K562 (cell line): ENCODE results near the gene MRPL54. TPM values are rescaled to one million over a fixed set of nuclear protein-coding genes. Genes with fewer than 3 reads are reported as not detected.
A peak's percentile ranks its signal among the peaks of the same experiment; 100 is the strongest.

Experiments used
- ATAC-seq: fragments of 200-7000 bp; cut with Tn5 transposase; 3 replicates; pipeline ENCODE4 v1.9.1; 2020; ENCODE audit warnings: moderate library complexity
- BruUV-seq: library from RNA; stranded (reverse); fragments of 400-500 nt; replicated peaks from 2 replicates; lab custom pipeline; 2021; lab: Mats Ljungman, UMichigan
- CTCF ChIA-PET: fragments of 300-600 bp; formaldehyde crosslinking; extraction: SDS; loops from one replicate; lab custom pipeline; 2021; ENCODE audit warnings: low intra/inter-chr PET ratio; lab: Yijun Ruan, JAX
- POLR2A ChIA-PET: fragments of 300-600, 350-650 bp; sonication (Branson Sonifier 250); formaldehyde crosslinking; extraction: SDS; loops from one replicate; lab custom pipeline; 2021; ENCODE audit warnings: antibody characterized with exemption, inconsistent platforms; lab: Yijun Ruan, JAX
- DNase-seq, 4 experiments: peaks; one replicate each; pipeline versions ENCODE4 v3.0.0 to v3.0.0-alpha.2; 2011 to 2018; ENCODE audit warnings: low spot score in 3 of 4, mixed read lengths in 3 of 4; ENCODE audit errors: extremely low read depth in 1 of 4
- FAIRE-seq: peaks from 2 replicates; lab custom pipeline; 2011; peaks lifted over from hg19 to GRCh38; lab: Jason Lieb, UNC
- H2AFZ ChIP-seq: 2 replicates; pipeline ENCODE4 v1.6.0; 2011; ENCODE audit warnings: low read depth, low read length, control low read depth, inconsistent platforms
- H3K27ac ChIP-seq: fragments of 200-600 bp; 3 replicates; pipeline ENCODE4 v1.8.0; 2011; ENCODE audit warnings: low read depth, mild to moderate bottlenecking, control low read depth, inconsistent platforms, low read length, moderate library complexity, mixed read lengths; ENCODE audit errors: extremely low read depth
- H3K27me3 ChIP-seq, 2 experiments: fragments of 300-600 bp in 1 of 2; 2 replicates in 1 of 2; 3 replicates in 1 of 2; pipeline versions ENCODE4 v1.6.0 to v1.8.0; 2011; ENCODE audit warnings: inconsistent platforms in 2 of 2, low read length in 2 of 2, mild to moderate bottlenecking in 1 of 2, mixed read lengths in 1 of 2, moderate library complexity in 1 of 2; ENCODE audit not compliant: control insufficient read depth in 2 of 2, insufficient read depth in 2 of 2
- H3K36me3 ChIP-seq: fragments of 300-600 bp; 3 replicates; pipeline ENCODE4 v1.8.0; 2011; ENCODE audit warnings: mild to moderate bottlenecking, low read length, inconsistent platforms; ENCODE audit not compliant: control insufficient read depth, insufficient read depth
- H3K4me1 ChIP-seq, 2 experiments: fragments of 200-600 bp in 1 of 2; replicated peaks in 1 of 2; 2 replicates in 1 of 2; 3 replicates in 1 of 2; pipeline versions ENCODE4 v1.5.1 to v1.8.0; 2011; ENCODE audit warnings: inconsistent platforms in 2 of 2, low read length in 2 of 2, mild to moderate bottlenecking in 1 of 2, mixed read lengths in 1 of 2, moderate library complexity in 1 of 2; ENCODE audit not compliant: control insufficient read depth in 2 of 2, insufficient read depth in 2 of 2
- H3K4me2 ChIP-seq: 2 replicates; pipeline ENCODE4 v1.6.1; 2011; ENCODE audit warnings: low read length, control low read depth, inconsistent platforms, mixed read lengths; ENCODE audit not compliant: insufficient read depth
- H3K4me3 ChIP-seq: fragments of 200-600 bp; sonication (generic), shearing (Covaris generic); 2 replicates; pipeline ENCODE4 v1.5.1; 2016; ENCODE audit warnings: control low read depth, inconsistent platforms
- H3K79me2 ChIP-seq: fragments of 200-600 bp; 3 replicates; pipeline ENCODE4 v1.8.0; 2011; ENCODE audit warnings: low read length, inconsistent platforms; ENCODE audit not compliant: control insufficient read depth, insufficient read depth
- H3K9ac ChIP-seq, 2 experiments: 2 replicates each; pipeline versions ENCODE4 v1.6.0 to v1.6.1; 2011; ENCODE audit warnings: low read depth in 2 of 2, low read length in 2 of 2, control low read depth in 1 of 2, inconsistent platforms in 1 of 2, mild to moderate bottlenecking in 1 of 2, mixed read lengths in 1 of 2; ENCODE audit not compliant: insufficient read depth in 1 of 2
- H3K9me1 ChIP-seq: one replicate; pipeline ENCODE4 v1.6.0; 2011; ENCODE audit warnings: inconsistent platforms, mild to moderate bottlenecking, low read length, moderate library complexity; ENCODE audit not compliant: control insufficient read depth, insufficient read depth
- H3K9me3 ChIP-seq: replicated peaks from 2 replicates; pipeline ENCODE4 v1.5.1; 2011; ENCODE audit warnings: low read depth, low read length, inconsistent platforms; ENCODE audit not compliant: control insufficient read depth, insufficient read depth
- H4K20me1 ChIP-seq: replicated peaks from 2 replicates; pipeline ENCODE4 v1.6.1; 2011; ENCODE audit warnings: low read length, inconsistent platforms, mixed read lengths; ENCODE audit not compliant: control insufficient read depth, insufficient read depth
- BCOR ChIP-seq: fragments of 450-650 bp; IDR thresholded peaks from 2 replicates; pipeline ENCODE4 v1.6.1; 2016
- CBFB ChIP-seq: sonication (generic); formaldehyde crosslinking; IDR thresholded peaks from 2 replicates; pipeline ENCODE4 v1.4.0; 2020; ENCODE audit warnings: mild to moderate bottlenecking, missing genetic modification reagents
- CBX3 ChIP-seq, 2 experiments: IDR thresholded peaks; 1 replicate in 1 of 2; 2 replicates in 1 of 2; pipeline ENCODE4 v1.6.1; 2012; ENCODE audit warnings: inconsistent platforms in 2 of 2, low read length in 2 of 2, borderline replicate concordance in 1 of 2, control low read depth in 1 of 2
- EHMT2 ChIP-seq: fragments of 450-650 bp; IDR thresholded peaks from 2 replicates; pipeline ENCODE4 v1.6.1; 2018; ENCODE audit warnings: antibody characterized with exemption
- ELF2 ChIP-seq: fragments of 250-450 bp; sonication (Bioruptor Pico); IDR thresholded peaks from 2 replicates; pipeline ENCODE4 v1.5.0; 2021; ENCODE audit warnings: mild to moderate bottlenecking
- ERF ChIP-seq: fragments of 450-650 bp; formaldehyde crosslinking; IDR thresholded peaks from 2 replicates; pipeline ENCODE4 v1.4.0; 2020; ENCODE audit warnings: mild to moderate bottlenecking, mixed read lengths
- GATAD2B ChIP-seq: fragments of 450-650 bp; IDR thresholded peaks from 2 replicates; pipeline ENCODE4 v1.6.1; 2017; ENCODE audit warnings: mild to moderate bottlenecking, borderline replicate concordance
- KAT8 ChIP-seq: fragments of 450-650 bp; IDR thresholded peaks from 2 replicates; pipeline ENCODE4 v1.6.1; 2016; ENCODE audit warnings: low read depth, mild to moderate bottlenecking
- KDM1A ChIP-seq, 2 experiments: fragments of 450-650 bp; IDR thresholded peaks; 2 replicates each; pipeline ENCODE4 v1.6.1; 2016; ENCODE audit warnings: mild to moderate bottlenecking in 2 of 2
- MAFK ChIP-seq: IDR thresholded peaks from 2 replicates; pipeline ENCODE4 v1.6.1; 2011; ENCODE audit warnings: low read length, improper control_type of control experiment
- PHF20 ChIP-seq: fragments of 450-650 bp; IDR thresholded peaks from 2 replicates; pipeline ENCODE4 v1.6.1; 2018; ENCODE audit not compliant: partially characterized antibody
- XRCC4 ChIP-seq: IDR thresholded peaks from one replicate; pipeline ENCODE4 v1.6.1; 2011; ENCODE audit not compliant: insufficient read depth, insufficient read length; ENCODE audit errors: extremely low read depth
- ZBTB7A ChIP-seq: IDR thresholded peaks from 2 replicates; pipeline ENCODE4 v1.6.1; 2011; ENCODE audit warnings: low read depth, mild to moderate bottlenecking, low read length, moderate library complexity, borderline replicate concordance; ENCODE audit not compliant: control insufficient read depth
- ZNF217 ChIP-seq: sonication (generic); formaldehyde crosslinking; IDR thresholded peaks from 2 replicates; pipeline ENCODE4 v1.8.0; 2022; ENCODE audit warnings: mild to moderate bottlenecking, missing genetic modification reagents
- ZNF232 ChIP-seq: sonication (generic); formaldehyde crosslinking; IDR thresholded peaks from 2 replicates; pipeline ENCODE4 v1.8.0; 2022; ENCODE audit warnings: mild to moderate bottlenecking, missing genetic modification reagents
- ZNF239 ChIP-seq: fragments of 250-450 bp; sonication (Bioruptor Pico); IDR thresholded peaks from 2 replicates; pipeline ENCODE4 v1.4.0; 2020; ENCODE audit warnings: mild to moderate bottlenecking
- ZNF699 ChIP-seq: fragments of 250-450 bp; sonication (Bioruptor Pico); IDR thresholded peaks from 2 replicates; pipeline ENCODE4 v1.8.0; 2021; ENCODE audit warnings: mild to moderate bottlenecking, moderate library complexity; ENCODE audit not compliant: insufficient replicate concordance
- ZNF79 ChIP-seq: fragments of 250-450 bp; sonication (Bioruptor Pico); IDR thresholded peaks from 2 replicates; pipeline ENCODE4 v1.4.0; 2020; ENCODE audit warnings: low read depth, mild to moderate bottlenecking, moderate library complexity
- WGBS: fragments of 100-300 bp; shearing (Covaris generic); methylation state at CpG from one replicate; pipeline ENCODE4 v1.1.6; 2016; ENCODE audit warnings: low coverage, mixed read lengths; ENCODE audit not compliant: insufficient coverage; ENCODE audit errors: missing lambda C conversion rate; 5-methylcytosine and 5-hydroxymethylcytosine counted together
- in situ Hi-C: fragments of 300-500 bp; cut with MboI; formaldehyde crosslinking; loops from 4 replicates; pipeline ENCODE4 v1.15.0; 2018; ENCODE audit warnings: inconsistent platforms, mixed read lengths
- intact Hi-C: fragments of 100-400 bp; cut with micrococcal nuclease; formaldehyde crosslinking; loops from 2 replicates; pipeline ENCODE4 v1.14.2; 2022
- polyA plus RNA-seq, 8 experiments: library from polyadenylated mRNA; depleted of rRNA in 4 of 8; stranded (reverse) in 5 of 8; unstranded in 3 of 8; fragments of >200 nt; fragmentation: Nextera tagmentation in 2 of 8; fragmentation: Illumina TruSeq in 1 of 8; extraction: Ambion mirVana in 2 of 8; extraction: Trizol in 1 of 8; gene quantifications; 2 replicates each; pipeline versions ENCODE4 v1.2.1 to v1.2.3, GENCODE V29; 2011 to 2014; ENCODE audit warnings: inconsistent platforms in 1 of 8, missing spikeins in 1 of 8
- total RNA-seq, 7 experiments: library from RNA; depleted of rRNA in 6 of 7; stranded (reverse); fragments of >200 nt in 6 of 7; fragmentation: Illumina TruSeq in 2 of 7; extraction: Trizol in 2 of 7; gene quantifications; 2 replicates each; pipeline versions ENCODE4 v1.2.1 to v1.2.3, GENCODE V29; 2011 to 2021; ENCODE audit warnings: low replicate concordance in 1 of 7
- TF ChIP-seq, protein P1 (sequence below): fragments of 250-450 bp; sonication (Bioruptor Pico); IDR thresholded peaks from 2 replicates; pipeline ENCODE4 v1.8.0; 2022; ENCODE audit warnings: inconsistent platforms, mild to moderate bottlenecking, moderate library complexity, borderline replicate concordance
- TF ChIP-seq, protein P2 (sequence below): IDR thresholded peaks from 2 replicates; pipeline ENCODE4 v1.6.1; 2014; ENCODE audit warnings: antibody characterized with exemption

MRPL54 gene
- total and polyA plus RNA-seq, 9 of the 15 experiments (the other 6 are each of a cell fraction or from before 2014, with no cell fraction given), result 3.5 to 120 (median 56.9) TPM

DNA sequence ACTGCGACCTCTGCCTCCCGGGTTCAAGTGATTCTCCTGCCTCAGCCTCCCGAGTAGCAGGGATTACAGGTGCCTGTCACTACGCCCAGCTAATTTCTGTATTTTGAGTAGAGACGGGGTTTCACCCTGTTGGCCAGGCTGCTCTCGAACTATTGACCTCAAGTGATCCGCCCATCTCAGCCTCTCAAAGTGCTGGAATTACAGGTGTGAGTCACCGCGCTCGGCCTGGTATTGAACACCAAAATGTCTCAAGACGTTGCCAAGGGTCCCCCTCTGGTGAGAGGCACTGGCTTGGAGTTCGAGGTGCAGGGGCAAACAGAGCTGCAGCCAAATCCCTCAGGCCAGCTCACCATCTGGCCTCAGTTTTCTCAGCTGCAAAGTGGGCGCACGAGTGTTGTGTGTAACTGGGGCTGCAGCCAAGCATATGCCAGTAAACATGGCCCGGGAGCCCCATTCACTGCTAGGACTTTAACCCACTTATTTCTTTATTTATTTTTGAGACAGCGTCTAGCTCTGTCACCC lies 46.3 kb upstream of the MRPL54 start:
- Histone ChIP-seq H2AFZ (no peak overlapping the region), H3K9ac (no peak overlapping the region), H3K4me3 (no peak overlapping the region), H3K9me3 (no peaks in the 10 kb centered on the region), H3K36me3 (no peaks in the 10 kb centered on the region), H3K27me3 (no peaks in the 10 kb centered on the region), H3K27ac (no peak overlapping the region), H3K4me1 (peaks cover 7 to 27% of the 10 kb centered on the region in 2 experiments; a peak in 3 of 5 replicates), H4K20me1 (no peaks in the 10 kb centered on the region), H3K4me2 (no peak overlapping the region), H3K79me2 (no peaks in the 10 kb centered on the region), H3K9me1 (no peaks in the 10 kb centered on the region)
- DNase-seq (no peak), ATAC-seq (no peak), FAIRE-seq (no peak)
- POLR2A ChIA-PET, result interaction anchor here (0.8 kb wide), 1 partner anchor 32 kb away, joined by 3 read pairs; no protein-coding TSS in a partner anchor
- in situ Hi-C loops, result no loop called here
- intact Hi-C loops, result no loop called here
- WGBS, result 49% methylated on average over 16 of the region's 16 CpGs
- no TSS peak for BruUV-seq
- CTCF ChIA-PET, result no interaction called here
- TF ChIP-seq ZNF217 (no peak), KAT8 (no peak), XRCC4 (no peak), BCOR (peak; percentile 91), CBX3 (IDR thresholded peaks at IDR 0.05; ENCODE audit: borderline replicate concordance in 1 of 2, low read length in 2 of 2) (0 out of 3 replicates have a peak, but pooled peaks of 1 of the 2 experiments have one; percentile 23), ERF (CRISPR knock-in tag) (no peak), EHMT2 (no peak), ZBTB7A (no peak), PHF20 (peak; percentile 31), MAFK (no peak), KDM1A (IDR thresholded peaks at IDR 0.05) (peak; percentile 55 to 82; a peak in 3 of 4 replicates), ELF2 (CRISPR knock-in tag) (no peak), ZNF699 (no peak), ZNF79 (CRISPR knock-in tag) (no peak), ZNF239 (CRISPR knock-in tag) (no peak), CBFB (no peak), ZNF232 (CRISPR knock-in tag) (no peak), GATAD2B (no peak)
- TF ChIP-seq, protein P1, sequence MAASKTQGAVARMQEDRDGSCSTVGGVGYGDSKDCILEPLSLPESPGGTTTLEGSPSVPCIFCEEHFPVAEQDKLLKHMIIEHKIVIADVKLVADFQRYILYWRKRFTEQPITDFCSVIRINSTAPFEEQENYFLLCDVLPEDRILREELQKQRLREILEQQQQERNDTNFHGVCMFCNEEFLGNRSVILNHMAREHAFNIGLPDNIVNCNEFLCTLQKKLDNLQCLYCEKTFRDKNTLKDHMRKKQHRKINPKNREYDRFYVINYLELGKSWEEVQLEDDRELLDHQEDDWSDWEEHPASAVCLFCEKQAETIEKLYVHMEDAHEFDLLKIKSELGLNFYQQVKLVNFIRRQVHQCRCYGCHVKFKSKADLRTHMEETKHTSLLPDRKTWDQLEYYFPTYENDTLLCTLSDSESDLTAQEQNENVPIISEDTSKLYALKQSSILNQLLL, result no peak
- TF ChIP-seq, protein P2, sequence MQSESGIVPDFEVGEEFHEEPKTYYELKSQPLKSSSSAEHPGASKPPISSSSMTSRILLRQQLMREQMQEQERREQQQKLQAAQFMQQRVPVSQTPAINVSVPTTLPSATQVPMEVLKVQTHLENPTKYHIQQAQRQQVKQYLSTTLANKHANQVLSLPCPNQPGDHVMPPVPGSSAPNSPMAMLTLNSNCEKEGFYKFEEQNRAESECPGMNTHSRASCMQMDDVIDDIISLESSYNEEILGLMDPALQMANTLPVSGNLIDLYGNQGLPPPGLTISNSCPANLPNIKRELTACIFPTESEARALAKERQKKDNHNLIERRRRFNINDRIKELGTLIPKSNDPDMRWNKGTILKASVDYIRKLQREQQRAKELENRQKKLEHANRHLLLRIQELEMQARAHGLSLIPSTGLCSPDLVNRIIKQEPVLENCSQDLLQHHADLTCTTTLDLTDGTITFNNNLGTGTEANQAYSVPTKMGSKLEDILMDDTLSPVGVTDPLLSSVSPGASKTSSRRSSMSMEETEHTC, result no peak
